ENCODE results near the gene KRTAP5-6.
"Not testable (repeated sequence)": the region's sequence is repeated elsewhere in the genome, so short reads cannot be mapped to it uniquely, and the experiment has no call there.

Gene KRTAP5-6

DNA sequence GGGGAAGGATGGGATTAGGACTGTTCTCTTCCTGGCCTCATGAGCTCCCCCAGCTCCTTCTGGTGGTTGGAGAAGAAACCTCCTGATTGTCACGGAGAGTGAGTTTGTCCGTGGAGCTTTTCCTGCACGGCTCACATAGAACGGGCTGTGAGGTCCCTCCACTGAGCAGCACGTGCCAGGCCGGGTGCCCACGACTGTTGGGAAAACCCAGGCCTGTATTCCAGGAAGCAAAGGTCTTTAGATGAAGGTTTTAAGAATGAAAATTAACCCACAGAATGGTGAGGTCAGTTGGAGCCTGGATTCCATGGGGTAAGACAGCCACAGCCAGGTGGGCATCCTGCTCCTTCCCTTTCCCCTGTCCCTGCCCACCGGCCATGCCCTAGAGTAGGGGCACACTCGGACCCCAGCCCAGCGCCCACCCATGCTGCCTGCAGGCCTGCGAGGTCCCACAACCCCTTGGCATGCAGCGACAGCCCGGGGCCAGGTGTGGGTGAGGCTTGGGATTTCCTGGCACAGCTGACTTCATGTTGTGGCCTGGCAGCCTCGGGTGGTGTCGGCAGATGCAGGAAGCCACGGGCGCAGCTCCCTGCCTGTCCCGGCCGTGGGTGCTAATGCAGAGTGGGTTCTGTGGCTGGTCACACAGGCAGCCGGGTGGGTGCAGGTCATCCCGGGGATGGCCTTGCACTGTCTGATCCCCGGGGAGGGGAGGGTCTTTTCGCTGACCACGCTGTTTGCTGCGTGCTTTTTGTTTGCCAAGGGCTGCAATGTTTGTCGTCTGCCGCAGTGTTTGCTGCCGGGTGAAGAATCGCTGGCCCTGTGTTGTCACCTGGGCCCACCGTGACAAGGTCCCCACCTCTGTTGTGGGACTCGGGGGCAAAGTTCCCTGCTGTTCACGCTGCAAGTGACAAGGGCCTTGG, 7.5 kb upstream of the KRTAP5-6 start:
- H3K27ac ChIP-seq, result not testable (repeated sequence)
- peak overlapping the region; percentile 59 for H3K4me2 ChIP-seq

DNA sequence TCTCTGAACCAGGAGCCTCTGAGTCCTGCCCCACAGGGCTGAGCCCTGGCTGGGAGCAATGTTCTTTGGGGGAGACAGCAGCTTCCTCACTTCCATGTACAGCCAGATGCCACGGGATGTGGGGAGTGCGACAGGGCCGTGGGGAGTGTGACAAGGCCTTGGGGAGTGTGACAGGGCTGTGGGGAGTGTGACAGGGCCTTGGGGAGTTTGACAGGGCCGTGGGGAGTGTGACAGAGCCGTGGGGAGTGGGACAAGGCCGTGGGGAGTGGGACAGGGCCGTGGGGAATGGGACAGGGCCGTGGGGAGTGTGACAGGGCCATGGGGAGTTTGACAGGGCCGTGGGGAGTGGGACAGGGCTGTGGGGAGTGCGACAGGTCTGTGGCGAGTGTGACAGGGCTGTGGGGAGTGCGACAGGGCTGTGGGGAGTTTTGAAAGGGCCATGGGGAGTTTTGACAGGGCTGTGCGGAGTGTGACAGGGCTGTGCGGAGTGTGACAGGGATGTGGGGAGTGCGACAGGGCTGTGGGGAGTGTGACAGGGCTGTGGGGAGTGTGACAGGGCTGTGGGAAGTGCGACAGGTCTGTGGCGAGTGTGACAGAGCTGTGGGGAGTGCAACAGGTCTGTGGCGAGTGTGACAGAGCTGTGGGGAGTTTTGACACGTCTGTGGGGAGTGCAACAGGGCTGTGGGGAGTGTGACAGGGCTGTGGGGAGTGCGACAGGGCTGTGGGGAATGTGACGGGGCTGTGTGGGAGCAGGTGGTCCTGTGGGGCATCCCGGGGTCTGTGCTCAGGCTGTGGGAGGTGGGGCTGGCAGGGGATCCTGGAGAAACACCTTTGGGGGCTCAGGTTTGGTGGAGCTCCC, 6.6 kb upstream of the KRTAP5-6 start:
- Histone ChIP-seq H3K4me2 (peak overlapping the region; percentile 59), H3K9ac (no peak overlapping the region), H4K20me1 (no peaks in the 10 kb centered on the region), H3K36me3 (no peaks in the 10 kb centered on the region), H3K27ac (no peak overlapping the region), H3K4me1 (peaks cover 37% of the 10 kb centered on the region), H3K4me3 (no peak overlapping the region), H3K27me3 (peaks cover 39% of the 10 kb centered on the region), H3K9me3 (no peaks in the 10 kb centered on the region)
- no peak for TF ChIP-seq Cebpa-rat (IDR thresholded peaks at IDR 0.05)

More for the DNA sequence above, 7.5 kb upstream of the KRTAP5-6 start:
- H3K9me3 ChIP-seq, H3K36me3 ChIP-seq, H3K4me3 ChIP-seq, H4K20me1 ChIP-seq, H3K9ac ChIP-seq: not testable (repeated sequence)
- Histone ChIP-seq H3K27me3 (peaks cover 39% of the 10 kb centered on the region), H3K4me1 (peaks cover 37% of the 10 kb centered on the region)

DNA sequence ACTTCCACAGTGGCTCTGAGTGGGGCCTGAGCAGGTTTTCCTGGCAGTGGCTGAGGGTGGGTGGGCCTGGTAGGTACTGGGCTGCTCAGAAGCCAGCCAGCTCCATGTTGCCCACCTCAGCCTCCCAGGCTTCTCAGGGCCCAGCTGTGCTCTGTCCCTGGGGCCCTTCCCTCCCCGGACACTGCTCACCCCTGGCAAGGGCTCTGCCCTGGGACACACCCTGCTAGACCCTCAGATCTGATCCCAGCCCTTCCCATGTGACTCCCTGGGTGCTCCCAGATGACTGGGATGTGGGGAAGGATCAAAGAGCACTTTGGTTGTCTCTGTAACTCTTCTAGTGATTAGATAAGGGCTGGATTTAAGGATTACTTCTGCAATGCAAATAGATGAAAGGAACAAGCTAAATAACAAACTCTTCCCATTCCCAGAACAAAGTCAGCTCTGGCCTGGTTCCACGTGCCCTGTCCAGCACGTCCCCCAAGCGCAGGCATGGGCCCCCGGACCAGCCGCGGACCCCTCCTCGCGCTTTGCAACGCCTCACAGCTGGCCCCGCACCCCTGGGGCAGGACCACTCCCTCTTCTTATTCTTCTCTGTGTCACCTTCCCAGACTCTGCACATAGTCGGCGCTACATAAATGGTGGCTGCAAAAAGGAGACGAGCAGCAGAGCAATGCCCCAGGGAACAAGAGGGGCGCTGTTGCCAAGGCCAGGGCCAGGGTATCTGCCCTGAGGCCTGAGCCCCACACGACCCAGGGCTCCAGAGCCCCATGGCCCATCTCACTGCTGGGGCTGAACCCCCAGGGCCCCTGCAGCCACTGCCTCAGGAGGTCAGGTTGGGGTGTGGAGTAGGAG, 5.7 kb upstream of the KRTAP5-6 start:
- H3K27me3 ChIP-seq, result peaks cover 39% of the 10 kb centered on the region
- TF ChIP-seq Cebpa-rat (IDR thresholded peaks at IDR 0.05), result no peak

DNA sequence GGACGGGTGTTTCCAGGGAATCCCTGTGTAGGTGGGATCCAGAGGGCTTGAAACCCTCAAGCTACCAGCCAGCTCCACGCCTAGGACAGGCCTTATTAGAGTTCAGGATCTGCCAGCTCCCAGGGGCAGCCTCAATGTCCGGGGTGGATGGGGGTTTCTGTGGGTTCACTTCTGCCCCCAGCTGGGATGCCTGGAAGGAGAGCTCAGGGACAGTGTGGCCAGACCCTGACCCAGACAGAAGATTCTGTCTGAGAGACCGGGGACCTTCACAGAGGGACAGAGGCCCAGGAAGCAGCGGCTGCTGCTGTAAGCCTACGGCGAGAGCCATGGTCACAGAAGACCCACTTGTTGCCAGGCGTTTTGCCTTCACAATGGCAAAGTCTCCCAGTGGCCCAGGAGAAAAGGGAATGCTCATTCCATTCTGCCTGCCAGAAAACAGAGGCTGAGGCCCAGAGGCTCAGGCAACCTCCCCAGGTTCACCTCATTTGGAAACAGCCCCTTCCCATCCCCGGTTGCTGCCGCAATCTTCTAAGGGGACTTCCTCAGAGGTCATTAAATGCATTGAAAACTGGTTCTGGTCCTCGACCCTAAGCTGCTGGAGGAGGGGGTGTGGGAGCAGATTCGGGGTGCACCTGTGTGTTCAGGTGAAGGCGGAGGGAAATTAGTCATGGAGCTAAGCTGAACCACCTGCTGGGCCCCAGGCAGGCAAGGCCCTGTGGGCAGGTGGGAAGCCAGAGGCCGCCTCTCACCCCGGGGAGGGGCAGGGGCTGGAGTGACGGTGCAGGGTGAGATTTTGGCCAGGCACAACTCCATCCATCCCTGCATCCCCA, 4.9 kb upstream of the KRTAP5-6 start:
- H3K4me3 ChIP-seq, result no peak overlapping the region
- H3K4me2 ChIP-seq, result peak overlapping the region; percentile 89; the same call in 1 of the 2 replicates
- no peak for TF ChIP-seq Cebpa-rat (IDR thresholded peaks at IDR 0.05)
- H3K4me1 ChIP-seq, result peaks cover 45% of the 10 kb centered on the region
- H3K36me3 ChIP-seq, result no peaks in the 10 kb centered on the region
- H4K20me1 ChIP-seq, result no peaks in the 10 kb centered on the region
- peaks cover 39% of the 10 kb centered on the region for H3K27me3 ChIP-seq
- H3K27ac ChIP-seq, result no peak overlapping the region
- H3K9ac ChIP-seq, result no peak overlapping the region
- H3K9me3 ChIP-seq, result no peaks in the 10 kb centered on the region

More for the DNA sequence above, 5.7 kb upstream of the KRTAP5-6 start:
- Histone ChIP-seq H3K4me3 (no peak overlapping the region), H3K27ac (no peak overlapping the region), H3K9ac (no peak overlapping the region), H4K20me1 (no peaks in the 10 kb centered on the region), H3K4me2 (peak overlapping the region; percentile 7; the same call in 1 of the 2 replicates), H3K4me1 (peaks cover 37% of the 10 kb centered on the region), H3K9me3 (no peaks in the 10 kb centered on the region), H3K36me3 (no peaks in the 10 kb centered on the region)

DNA sequence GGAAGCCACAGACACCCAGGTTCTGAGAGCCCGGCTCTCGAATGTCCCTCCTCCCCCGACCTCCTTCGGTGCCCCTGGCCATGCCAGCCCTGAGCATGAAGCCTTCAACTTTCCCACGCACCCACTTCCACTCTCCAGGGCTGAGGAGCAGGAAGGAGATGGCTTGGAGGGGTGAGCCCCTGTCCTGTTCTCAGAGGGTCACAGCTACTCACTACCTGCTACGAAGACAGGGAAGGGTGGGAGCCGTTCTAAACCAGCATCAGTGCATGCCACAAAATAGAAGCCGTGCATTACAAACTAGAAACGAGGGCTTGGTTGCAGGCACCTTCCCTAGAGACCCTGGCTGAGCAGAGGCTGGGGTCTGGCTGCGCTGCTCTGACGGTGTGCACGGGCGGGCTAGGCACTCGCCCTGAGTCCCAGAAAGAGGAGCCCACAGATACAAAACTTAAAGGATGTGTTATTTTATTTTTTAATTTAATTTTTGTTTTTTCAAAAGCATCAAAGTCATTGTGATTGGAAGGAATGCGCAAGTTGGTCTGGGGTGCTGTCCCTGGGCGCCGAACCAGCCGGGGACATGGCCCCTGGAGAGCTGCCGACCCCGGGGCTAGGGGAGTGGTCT, 4.2 kb upstream of the KRTAP5-6 start:
- no peak for TF ChIP-seq Cebpa-rat (IDR thresholded peaks at IDR 0.05)
- H3K27me3 ChIP-seq, result peaks cover 39% of the 10 kb centered on the region
- H3K4me1 ChIP-seq, result peaks cover 48% of the 10 kb centered on the region
- H3K4me3 ChIP-seq, result no peak overlapping the region
- no peak overlapping the region for H3K9ac ChIP-seq
- peak overlapping the region; percentile 89 for H3K4me2 ChIP-seq
- no peaks in the 10 kb centered on the region for H3K36me3 ChIP-seq
- H4K20me1 ChIP-seq, result no peaks in the 10 kb centered on the region
- no peak overlapping the region for H3K27ac ChIP-seq
- no peaks in the 10 kb centered on the region for H3K9me3 ChIP-seq

DNA sequence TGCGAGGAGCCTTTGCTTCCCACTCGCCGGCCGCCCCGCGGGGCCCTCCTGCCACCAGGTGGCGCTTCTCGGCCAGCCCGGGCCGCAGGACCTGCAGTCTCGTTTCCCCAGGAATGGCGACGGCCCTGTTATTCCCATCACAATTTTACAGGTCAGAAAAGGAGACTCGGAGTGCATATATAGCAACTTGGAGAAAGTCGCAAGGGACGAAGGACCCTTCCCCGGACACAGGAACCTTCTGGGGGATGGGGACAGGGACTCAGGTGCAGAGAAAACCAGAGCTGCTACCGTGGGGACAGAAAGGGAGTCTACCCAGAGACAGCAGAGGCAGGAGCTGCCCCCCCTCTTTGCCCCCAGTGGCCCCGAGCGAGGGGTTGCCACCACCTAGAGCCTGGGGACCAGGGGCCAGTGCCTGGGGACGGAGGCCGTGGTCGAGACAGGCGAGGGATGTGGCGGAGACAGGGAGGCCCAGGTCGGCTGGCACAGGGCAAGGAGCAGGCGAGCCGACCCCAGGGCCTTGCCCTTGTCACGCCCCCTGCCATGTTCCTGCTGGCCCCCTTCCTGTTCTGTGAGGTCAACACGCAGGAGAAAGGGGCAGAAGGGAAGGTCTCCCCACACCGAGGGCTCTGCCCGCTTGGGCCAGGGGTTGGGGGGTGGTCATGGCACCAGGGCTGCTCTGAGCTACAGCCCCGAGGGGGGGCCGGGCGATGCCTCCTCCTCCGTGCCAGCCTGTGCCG, 3.5 kb upstream of the KRTAP5-6 start:
- H3K36me3 ChIP-seq, result no peaks in the 10 kb centered on the region
- no peaks in the 10 kb centered on the region for H3K9me3 ChIP-seq
- peaks cover 44% of the 10 kb centered on the region for H3K4me1 ChIP-seq
- H3K27ac ChIP-seq, result 0 out of 2 replicates have a peak overlapping the region, but pooled peaks have one; percentile 9
- peak overlapping the region; percentile 41 for H3K9ac ChIP-seq
- peak overlapping the region; percentile 89 for H3K4me2 ChIP-seq
- H3K4me3 ChIP-seq, result peak overlapping the region; percentile 57
- no peaks in the 10 kb centered on the region for H4K20me1 ChIP-seq
- TF ChIP-seq Cebpa-rat (IDR thresholded peaks at IDR 0.05), result no peak
- H3K27me3 ChIP-seq, result peaks cover 39% of the 10 kb centered on the region

DNA sequence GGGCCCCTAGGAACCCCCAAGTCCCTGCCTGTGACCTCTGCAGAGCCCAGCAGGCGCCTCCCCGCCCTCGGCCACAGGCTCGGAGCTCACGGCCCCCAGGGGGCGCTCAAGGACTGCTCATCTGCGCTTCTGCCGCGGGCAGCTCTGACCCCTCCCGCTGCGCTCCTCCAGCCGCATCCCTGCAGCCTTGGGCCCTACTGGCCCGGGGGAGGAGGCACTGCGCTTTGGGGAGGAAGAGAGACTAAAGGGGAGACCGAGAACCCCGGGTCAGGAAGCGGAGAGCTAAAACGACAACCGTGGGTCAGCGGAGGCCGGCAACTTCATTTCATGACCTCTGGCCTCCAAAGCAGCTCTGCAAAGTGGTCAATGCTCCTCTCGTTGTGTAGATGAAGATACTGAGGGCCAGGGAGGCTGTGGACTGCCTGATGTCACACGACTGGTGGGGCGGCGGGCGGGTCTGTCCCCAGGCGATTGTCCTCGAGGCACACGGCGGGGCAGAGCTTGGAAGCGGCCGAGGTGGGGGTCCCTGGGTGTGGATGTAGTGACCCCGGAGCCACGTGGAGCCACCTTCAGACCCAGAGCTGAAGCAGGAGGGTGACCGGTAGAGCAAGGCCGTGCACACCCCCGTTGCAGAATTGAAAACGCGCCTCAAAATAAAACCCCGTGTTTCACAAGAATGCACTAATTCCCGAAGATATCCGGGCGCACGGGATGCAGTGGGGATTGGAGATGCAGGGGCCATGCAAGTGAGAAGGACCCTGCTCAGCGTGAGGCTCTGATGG, 2.7 kb upstream of the KRTAP5-6 start:
- peaks cover 36% of the 10 kb centered on the region for H3K27me3 ChIP-seq
- no peaks in the 10 kb centered on the region for H3K9me3 ChIP-seq
- no peak for TF ChIP-seq Cebpa-rat (IDR thresholded peaks at IDR 0.05)
- H3K4me3 ChIP-seq, result peak overlapping the region; percentile 57
- H4K20me1 ChIP-seq, result no peaks in the 10 kb centered on the region
- H3K36me3 ChIP-seq, result no peaks in the 10 kb centered on the region
- H3K9ac ChIP-seq, result peak overlapping the region; percentile 41; the same call in 1 of the 2 replicates
- 0 out of 2 replicates have a peak overlapping the region, but pooled peaks have one; percentile 9 for H3K27ac ChIP-seq
- peak overlapping the region; percentile 89 for H3K4me2 ChIP-seq
- H3K4me1 ChIP-seq, result peaks cover 37% of the 10 kb centered on the region
